ENCODE results near the gene KCTD21. TPM values are rescaled to one million over a fixed set of nuclear protein-coding genes. Genes with fewer than 3 reads are reported as not detected.

Gene KCTD21
- total RNA-seq, 1 experiment from 2014 or later: 3.0 TPM

- CTCF ChIA-PET: no interaction called here
- no peak overlapping the region for H3K4me2 ChIP-seq (ENCODE audit: low read length)
- ATAC-seq (no peak), DNase-seq (ENCODE audit: low read depth, low spot score) (no peak)
- H2AFZ ChIP-seq (ENCODE audit: low read depth, low read length, poor library complexity, severe bottlenecking): no peak overlapping the region
- RAD21 ChIA-PET (ENCODE audit: low non-redundant PET in 1 of 2, low total read pairs in 2 of 2, uncharacterized antibody in 2 of 2, unreplicated experiment in 2 of 2): no interaction called here
- no peaks in the 10 kb centered on the region for H3K4me1 ChIP-seq (ENCODE audit: control insufficient read depth in 1 of 2, insufficient read depth in 2 of 2, low read length in 2 of 2)
- no peaks in the 10 kb centered on the region for H3K9me3 ChIP-seq (ENCODE audit: control insufficient read depth in 1 of 2, insufficient read depth in 1 of 2, low read depth in 1 of 2, low read length in 2 of 2)
- H3K36me3 ChIP-seq (ENCODE audit: control insufficient read depth in 1 of 2, insufficient read depth in 2 of 2, low read length in 2 of 2): no peaks in the 10 kb centered on the region
- intact Hi-C loops (cut with micrococcal nuclease): no loop called here
- no peak overlapping the region for H3K4me3 ChIP-seq (replicated peaks in 1 of 2; ENCODE audit: low read depth in 1 of 2, low read length in 2 of 2)
- BruUV-seq (replicated peaks): no TSS peak
- no peaks in the 10 kb centered on the region for H4K20me1 ChIP-seq (ENCODE audit: insufficient read depth)
- no peak for TF ChIP-seq YY1 (IDR thresholded peaks at IDR 0.05; ENCODE audit: extremely low read depth, insufficient replicate concordance, low read depth, low read length)
- TF ChIP-seq MAX (IDR thresholded peaks at IDR 0.05): no peak
- TF ChIP-seq POLR2A (IDR thresholded peaks at IDR 0.05; ENCODE audit: borderline replicate concordance, extremely low read depth, insufficient read depth, insufficient read length): no peak
- TF ChIP-seq EZH2phosphoT487 (IDR thresholded peaks at IDR 0.05; ENCODE audit: borderline replicate concordance): no peak
- no peak for TF ChIP-seq ELF1 (IDR thresholded peaks at IDR 0.05; ENCODE audit: borderline replicate concordance, low read depth)
- POLR2A ChIA-PET: no interaction called here
- no peaks in the 10 kb centered on the region for H3K9me2 ChIP-seq (ENCODE audit: insufficient read depth)
- no peak overlapping the region for H3K27ac ChIP-seq (ENCODE audit: low read depth, low read length)
- H3K27me3 ChIP-seq (ENCODE audit: insufficient read depth, low read length): no peaks in the 10 kb centered on the region
- no peaks in the 10 kb centered on the region for H3K79me2 ChIP-seq (ENCODE audit: insufficient read depth, low read length)
- no peak overlapping the region for H3K9ac ChIP-seq (ENCODE audit: low read length)
Observed at GRCh38 chr11:78150754-78151153, 37.7 kb downstream of the KCTD21 start.

DNA sequence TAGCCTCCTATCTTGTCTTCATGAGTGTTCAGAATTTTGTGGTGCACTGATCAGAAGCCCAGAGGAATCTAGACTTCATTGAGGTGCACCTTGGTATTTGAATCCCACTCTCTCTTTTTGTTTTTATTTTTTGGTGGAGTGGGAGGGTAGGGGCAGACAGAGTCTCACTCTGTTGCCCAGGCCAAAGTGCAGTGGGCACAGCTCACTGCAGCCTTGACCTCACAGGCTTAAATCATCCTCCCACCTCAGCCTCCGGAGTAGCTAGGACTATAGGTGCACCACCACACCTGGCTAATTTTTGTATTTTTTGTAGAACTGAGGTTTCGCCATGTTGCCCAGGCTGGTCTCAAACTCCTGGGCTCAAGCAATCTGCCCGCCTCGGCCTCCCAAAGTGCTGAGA lies 38.1 kb downstream of the KCTD21 start:
- no peak overlapping the region for H3K9ac ChIP-seq (ENCODE audit: low read length)
- H3K4me2 ChIP-seq (ENCODE audit: low read length): no peak overlapping the region
- no peaks in the 10 kb centered on the region for H3K36me3 ChIP-seq (ENCODE audit: control insufficient read depth in 1 of 2, insufficient read depth in 2 of 2, low read length in 2 of 2)
- TF ChIP-seq ZFX (IDR thresholded peaks at IDR 0.05) (no peak), TCF7L2 (IDR thresholded peaks at IDR 0.05; ENCODE audit: borderline replicate concordance, extremely low read depth, insufficient read depth, insufficient read length) (no peak), EZH2phosphoT487 (IDR thresholded peaks at IDR 0.05; ENCODE audit: borderline replicate concordance) (no peak), SIN3A (IDR thresholded peaks at IDR 0.05; ENCODE audit: low read depth) (no peak), RAD21 (IDR thresholded peaks at IDR 0.05; ENCODE audit: low read depth) (no peak), CEBPB (IDR thresholded peaks at IDR 0.05; ENCODE audit: low read depth) (no peak), POLR2AphosphoS5 (IDR thresholded peaks at IDR 0.05; ENCODE audit: low read depth, low read length) (no peak), POLR2A (IDR thresholded peaks at IDR 0.05; ENCODE audit: borderline replicate concordance, extremely low read depth, insufficient read depth, insufficient read length) (no peak), FOSL1 (IDR thresholded peaks at IDR 0.05; ENCODE audit: low read depth) (no peak), EZH2 (IDR thresholded peaks at IDR 0.05) (no peak), ELF1 (IDR thresholded peaks at IDR 0.05; ENCODE audit: borderline replicate concordance, low read depth) (no peak), CTCF (IDR thresholded peaks at IDR 0.05 in 2 of 3, conservative IDR thresholded peaks at IDR 0.05 in 1 of 3; ENCODE audit: borderline replicate concordance in 1 of 3, insufficient read depth in 1 of 3, low read depth in 2 of 3, low read length in 2 of 3) (no peak), SRF (IDR thresholded peaks at IDR 0.05; ENCODE audit: low read depth) (no peak), ZNF274 (IDR thresholded peaks at IDR 0.05; ENCODE audit: low read depth, low read length) (no peak), CBX3 (IDR thresholded peaks at IDR 0.05; ENCODE audit: low read depth) (no peak)
- no peak overlapping the region for H3K4me3 ChIP-seq (replicated peaks in 1 of 2; ENCODE audit: low read depth in 1 of 2, low read length in 2 of 2)
- no TSS peak for BruUV-seq (replicated peaks)
- no peaks in the 10 kb centered on the region for H3K9me2 ChIP-seq (ENCODE audit: insufficient read depth)
- ATAC-seq (no peak), DNase-seq (ENCODE audit: low read depth, low spot score) (no peak)
- POLR2A ChIA-PET: no interaction called here
- intact Hi-C loops (cut with micrococcal nuclease): no loop called here
- H3K9me3 ChIP-seq (ENCODE audit: control insufficient read depth in 1 of 2, insufficient read depth in 1 of 2, low read depth in 1 of 2, low read length in 2 of 2): no peaks in the 10 kb centered on the region
- CTCF ChIA-PET: no interaction called here
- H3K27me3 ChIP-seq (ENCODE audit: insufficient read depth, low read length): no peaks in the 10 kb centered on the region
- no peaks in the 10 kb centered on the region for H3K4me1 ChIP-seq (ENCODE audit: control insufficient read depth in 1 of 2, insufficient read depth in 2 of 2, low read length in 2 of 2)
- H3K79me2 ChIP-seq (ENCODE audit: insufficient read depth, low read length): no peaks in the 10 kb centered on the region
- H2AFZ ChIP-seq (ENCODE audit: low read depth, low read length, poor library complexity, severe bottlenecking): no peak overlapping the region
- no peaks in the 10 kb centered on the region for H4K20me1 ChIP-seq (ENCODE audit: insufficient read depth)
- RAD21 ChIA-PET (ENCODE audit: low non-redundant PET in 1 of 2, low total read pairs in 2 of 2, uncharacterized antibody in 2 of 2, unreplicated experiment in 2 of 2): no interaction called here
- H3K27ac ChIP-seq (ENCODE audit: low read depth, low read length): no peak overlapping the region

All from HCT116 (cell line).